Upper lobe of left lung (tissue), 4 donors: ENCODE results near the gene SEC22A.

ENCODE experiments used
- EP300 ChIP-seq, 4 donors: sonication (generic); formaldehyde crosslinking; IDR thresholded peaks; one replicate each; pipeline ENCODE4 v1.5.1; 2017; ENCODE audit warnings: antibody characterized with exemption in 4 of 4, control low read depth in 2 of 4
- TF ChIP-seq, protein P1 (sequence below), 6 experiments: fragments of 450-650 bp in 4 of 6; fragments of 200-600 bp in 2 of 6; sonication (generic) in 2 of 6; IDR thresholded peaks; one replicate each; pipeline ENCODE4 v1.5.1; 2016 to 2019; ENCODE audit warnings: antibody characterized with exemption in 6 of 6

DNA sequence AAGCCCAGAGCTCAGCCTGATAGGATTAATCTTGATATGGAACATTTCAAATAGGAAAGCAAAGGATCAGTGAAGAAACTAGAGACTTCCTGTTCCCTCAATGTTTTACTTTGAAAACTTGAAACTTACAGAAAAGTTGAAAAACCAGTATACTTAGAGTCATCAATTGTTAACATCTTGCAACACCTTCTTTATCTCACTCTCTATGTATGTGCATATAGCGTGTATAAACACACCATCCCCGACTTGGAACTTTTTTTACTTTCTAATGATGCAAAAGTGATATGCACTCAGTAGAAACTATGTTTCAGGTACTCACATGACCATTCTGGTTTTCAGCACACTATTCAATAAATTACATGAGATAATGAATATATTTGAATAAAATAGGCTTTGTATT lies 60.5 kb downstream of the SEC22A start:
- TF ChIP-seq EP300 (IDR thresholded peaks at IDR 0.05), result no peak
- TF ChIP-seq, protein P1, sequence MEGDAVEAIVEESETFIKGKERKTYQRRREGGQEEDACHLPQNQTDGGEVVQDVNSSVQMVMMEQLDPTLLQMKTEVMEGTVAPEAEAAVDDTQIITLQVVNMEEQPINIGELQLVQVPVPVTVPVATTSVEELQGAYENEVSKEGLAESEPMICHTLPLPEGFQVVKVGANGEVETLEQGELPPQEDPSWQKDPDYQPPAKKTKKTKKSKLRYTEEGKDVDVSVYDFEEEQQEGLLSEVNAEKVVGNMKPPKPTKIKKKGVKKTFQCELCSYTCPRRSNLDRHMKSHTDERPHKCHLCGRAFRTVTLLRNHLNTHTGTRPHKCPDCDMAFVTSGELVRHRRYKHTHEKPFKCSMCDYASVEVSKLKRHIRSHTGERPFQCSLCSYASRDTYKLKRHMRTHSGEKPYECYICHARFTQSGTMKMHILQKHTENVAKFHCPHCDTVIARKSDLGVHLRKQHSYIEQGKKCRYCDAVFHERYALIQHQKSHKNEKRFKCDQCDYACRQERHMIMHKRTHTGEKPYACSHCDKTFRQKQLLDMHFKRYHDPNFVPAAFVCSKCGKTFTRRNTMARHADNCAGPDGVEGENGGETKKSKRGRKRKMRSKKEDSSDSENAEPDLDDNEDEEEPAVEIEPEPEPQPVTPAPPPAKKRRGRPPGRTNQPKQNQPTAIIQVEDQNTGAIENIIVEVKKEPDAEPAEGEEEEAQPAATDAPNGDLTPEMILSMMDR (IDR thresholded peaks at IDR 0.05), result no peak
